OCI-LY3 (cell line): ENCODE measurements around the gene CHRM1.

Experiments used
- H2AFZ ChIP-seq: fragments of 200-600, 300-600 bp; shearing (Covaris generic); 2 replicates; pipeline ENCODE4 v1.6.0; 2014; ENCODE audit warnings: antibody characterized with exemption, low read depth, low read length
- H3K27ac ChIP-seq: fragments of 200-600, 300-600 bp; sonication (generic); 2 replicates; pipeline ENCODE4 v1.5.1; 2014; ENCODE audit warnings: mild to moderate bottlenecking, low read length, moderate library complexity, mixed read lengths
- H3K27me3 ChIP-seq: fragments of 200-600, 300-600 bp; sonication (generic); 2 replicates; pipeline ENCODE4 v1.6.1; 2014; ENCODE audit warnings: low read depth, low read length, mixed read lengths
- H3K36me3 ChIP-seq: fragments of 200-600, 300-600 bp; sonication (generic); replicated peaks from 2 replicates; pipeline ENCODE3; 2014; ENCODE audit warnings: low read depth, low read length, mixed read lengths
- H3K4me1 ChIP-seq: fragments of 300-600, 200-600 bp; sonication (generic); 2 replicates; pipeline ENCODE4 v1.6.1; 2014; ENCODE audit warnings: low read length, mixed read lengths
- H3K4me2 ChIP-seq: fragments of 200-600, 300-600 bp; sonication (generic); 2 replicates; pipeline ENCODE4 v1.6.1; 2014; ENCODE audit warnings: low read length, mixed read lengths
- H3K4me3 ChIP-seq: fragments of 300-600, 200-600 bp; sonication (generic); 2 replicates; pipeline ENCODE4 v1.5.1; 2014; ENCODE audit warnings: antibody characterized with exemption, mild to moderate bottlenecking, low read length, moderate library complexity
- H3K79me2 ChIP-seq: fragments of 300-600, 200-600 bp; shearing (Covaris generic); 2 replicates; pipeline ENCODE4 v1.6.1; 2014; ENCODE audit warnings: mild to moderate bottlenecking, low read length, mixed read lengths
- H3K9ac ChIP-seq: fragments of 300-600, 200-600 bp; shearing (Covaris generic); 2 replicates; pipeline ENCODE4 v1.6.0; 2014; ENCODE audit warnings: mild to moderate bottlenecking, low read length, moderate library complexity
- H3K9me3 ChIP-seq: fragments of 200-600, 300-600 bp; shearing (Covaris generic); 2 replicates; pipeline ENCODE4 v1.6.1; 2014; ENCODE audit warnings: low read length, mixed read lengths; ENCODE audit not compliant: insufficient read depth
- H4K20me1 ChIP-seq: fragments of 200-600, 300-600 bp; sonication (generic); 2 replicates; pipeline ENCODE4 v1.6.1; 2016; ENCODE audit warnings: low read length, mixed read lengths; ENCODE audit not compliant: insufficient read depth
- CTCF ChIP-seq: fragments of 200-600, 300-600 bp; sonication (generic); IDR thresholded peaks from 2 replicates; pipeline ENCODE4 v1.5.1; 2014; ENCODE audit warnings: antibody characterized with exemption, low read length, low read depth
- EZH2phosphoT487 ChIP-seq: fragments of 200-600 bp; shearing (Covaris generic); IDR thresholded peaks from 2 replicates; pipeline ENCODE4 v1.6.1; 2018; ENCODE audit warnings: antibody characterized with exemption, mixed run types, low read depth

The CHRM1 gene

GRCh38 chr11:62905927-62906531, 15.1 kb downstream of the CHRM1 start:
- no peaks in the 10 kb centered on the region for H3K79me2 ChIP-seq
- no peak overlapping the region for H3K9ac ChIP-seq
- H3K4me3 ChIP-seq: no peak overlapping the region
- H2AFZ ChIP-seq: peak overlapping the region; percentile 23; the same call in 1 of the 2 replicates
- no peaks in the 10 kb centered on the region for H3K9me3 ChIP-seq
- TF ChIP-seq CTCF (peak; percentile 99), EZH2phosphoT487 (no peak)
- peaks cover 38% of the 10 kb centered on the region for H3K27me3 ChIP-seq
- H3K4me1 ChIP-seq: peaks cover 12% of the 10 kb centered on the region; the same call in 1 of the 2 replicates
- no peak overlapping the region for H3K27ac ChIP-seq
- no peaks in the 10 kb centered on the region for H3K36me3 ChIP-seq
- H3K4me2 ChIP-seq: peak overlapping the region; percentile 13
- H4K20me1 ChIP-seq: no peaks in the 10 kb centered on the region

GRCh38 chr11:62905296-62905695, 15.9 kb downstream of the CHRM1 start:
- H4K20me1 ChIP-seq: no peaks in the 10 kb centered on the region
- no peak overlapping the region for H3K4me3 ChIP-seq
- H3K27ac ChIP-seq: no peak overlapping the region
- peaks cover 12% of the 10 kb centered on the region; the same call in 1 of the 2 replicates for H3K4me1 ChIP-seq
- peak overlapping the region; percentile 13 for H3K4me2 ChIP-seq
- H3K36me3 ChIP-seq: no peaks in the 10 kb centered on the region
- TF ChIP-seq CTCF (no peak), EZH2phosphoT487 (no peak)
- no peak overlapping the region for H3K9ac ChIP-seq
- peaks cover 40% of the 10 kb centered on the region for H3K27me3 ChIP-seq
- no peaks in the 10 kb centered on the region for H3K79me2 ChIP-seq
- H3K9me3 ChIP-seq: no peaks in the 10 kb centered on the region
- H2AFZ ChIP-seq: peak overlapping the region; percentile 23; the same call in 1 of the 2 replicates

GRCh38 chr11:62902932-62903331, 18.2 kb downstream of the CHRM1 start:
- Histone ChIP-seq H3K27me3 (peaks cover 42% of the 10 kb centered on the region), H3K4me3 (no peak overlapping the region), H3K4me1 (peaks cover 7% of the 10 kb centered on the region; the same call in 1 of the 2 replicates), H4K20me1 (no peaks in the 10 kb centered on the region), H3K79me2 (no peaks in the 10 kb centered on the region), H3K9ac (no peak overlapping the region), H3K4me2 (no peak overlapping the region), H3K27ac (no peak overlapping the region), H3K36me3 (no peaks in the 10 kb centered on the region), H2AFZ (no peak overlapping the region), H3K9me3 (no peaks in the 10 kb centered on the region)
- no peak for TF ChIP-seq CTCF
- no peak for TF ChIP-seq EZH2phosphoT487

- Histone ChIP-seq H3K9me3 (no peaks in the 10 kb centered on the region), H4K20me1 (no peaks in the 10 kb centered on the region), H2AFZ (no peak overlapping the region), H3K27me3 (peaks cover 20% of the 10 kb centered on the region), H3K36me3 (no peaks in the 10 kb centered on the region), H3K4me1 (no peaks in the 10 kb centered on the region), H3K27ac (no peak overlapping the region), H3K4me3 (no peak overlapping the region), H3K9ac (no peak overlapping the region), H3K4me2 (no peak overlapping the region), H3K79me2 (no peaks in the 10 kb centered on the region)
- TF ChIP-seq CTCF (no peak), EZH2phosphoT487 (no peak)
Observed at GRCh38 chr11:62898027-62898426, 23.1 kb downstream of the CHRM1 start.
